Stimulated activated naive CD4-positive, alpha-beta T cell treated with Interleukin-2 at 50 U/mL for 16 hours (primary cell): Measurements from ENCODE around the gene PAN2.
"Not testable (repeated sequence)": the region's sequence is repeated elsewhere in the genome, so short reads cannot be mapped to it uniquely, and the experiment has no call there.

Experiments
- DNase-seq: peaks from one replicate; lab custom pipeline; 2025; lab: John Stamatoyannopoulos, UW

Gene PAN2

GRCh38 chr12:56308714-56309113 is 25.1 kb downstream of the PAN2 start:
- DNase-seq = no peak

GRCh38 chr12:56307221-56307965 is 26.4 kb downstream of the PAN2 start:
- no peak for DNase-seq

GRCh38 chr12:56304872-56305590 is 28.8 kb downstream of the PAN2 start:
- no peak for DNase-seq

GRCh38 chr12:56304276-56304675 is 29.5 kb downstream of the PAN2 start:
- DNase-seq = no peak

GRCh38 chr12:56300644-56301464 is 32.9 kb downstream of the PAN2 start:
- no peak for DNase-seq

- DNase-seq = peak; percentile 98
Observed at GRCh38 chr12:56299853-56300643, 33.8 kb downstream of the PAN2 start, which contains the start of gene CS. CS (minus strand) TSS chr12:56300330; CDS start chr12:56300201, 129 bp downstream.

GRCh38 chr12:56299308-56299852 is 34.4 kb downstream of the PAN2 start:
- DNase-seq = peak; percentile 21

- DNase-seq = no peak
Observed at GRCh38 chr12:56298828-56299227, 35.0 kb downstream of the PAN2 start.

- no peak for DNase-seq
Observed at GRCh38 chr12:56297400-56297799, 36.4 kb downstream of the PAN2 start.

GRCh38 chr12:56296295-56296694 is 37.5 kb downstream of the PAN2 start:
- DNase-seq = no peak

GRCh38 chr12:56293795-56294194 is 40.0 kb downstream of the PAN2 start:
- no peak for DNase-seq

GRCh38 chr12:56288705-56289387 is 45.0 kb downstream of the PAN2 start:
- no peak for DNase-seq

GRCh38 chr12:56286044-56286830 is 47.6 kb downstream of the PAN2 start:
- DNase-seq = no peak

GRCh38 chr12:56284263-56284662 is 49.5 kb downstream of the PAN2 start:
- not testable (repeated sequence) for DNase-seq

- DNase-seq = no peak
Observed at GRCh38 chr12:56282579-56282978, 51.2 kb downstream of the PAN2 start.

GRCh38 chr12:56282030-56282429 is 51.8 kb downstream of the PAN2 start:
- no peak for DNase-seq

- no peak for DNase-seq
Observed at GRCh38 chr12:56280849-56281248, 53.0 kb downstream of the PAN2 start.

- no peak for DNase-seq
Observed at GRCh38 chr12:56278905-56279304, 54.9 kb downstream of the PAN2 start.

GRCh38 chr12:56274299-56274698 is 59.5 kb downstream of the PAN2 start:
- DNase-seq = no peak

- not testable (repeated sequence) for DNase-seq
Observed at GRCh38 chr12:56272468-56272867, 61.3 kb downstream of the PAN2 start.
